ENCODE data around the gene LRRTM4. TPM values are rescaled to one million over a fixed set of nuclear protein-coding genes. Genes with fewer than 3 reads are reported as not detected.

The LRRTM4 gene
- total RNA-seq, 1 donor from 2014 or later, result not detected

- Histone ChIP-seq H3K36me3 (ENCODE audit: control insufficient read depth, insufficient read depth, low read length) (no peaks in the 10 kb centered on the region), H3K4me3 (ENCODE audit: low read depth, low read length) (no peak overlapping the region), H3K27me3 (ENCODE audit: control insufficient read depth, insufficient read depth, low read length) (no peaks in the 10 kb centered on the region)
- TF ChIP-seq CTCF (IDR thresholded peaks at IDR 0.05; ENCODE audit: insufficient read depth, low read length, poor library complexity, severe bottlenecking), result no peak
- DNase-seq (ENCODE audit: low read depth), result no peak
Observed at GRCh38 chr2:77207331-77207730, 314.8 kb downstream of the LRRTM4 start.

GRCh38 chr2:77201755-77202154 lies 320.4 kb downstream of the LRRTM4 start:
- TF ChIP-seq CTCF (IDR thresholded peaks at IDR 0.05; ENCODE audit: insufficient read depth, low read length, poor library complexity, severe bottlenecking), result no peak
- Histone ChIP-seq H3K4me3 (ENCODE audit: low read depth, low read length) (no peak overlapping the region), H3K36me3 (ENCODE audit: control insufficient read depth, insufficient read depth, low read length) (no peaks in the 10 kb centered on the region), H3K27me3 (ENCODE audit: control insufficient read depth, insufficient read depth, low read length) (no peaks in the 10 kb centered on the region)
- DNase-seq (ENCODE audit: low read depth), result no peak

GRCh38 chr2:77199411-77199810 lies 322.8 kb downstream of the LRRTM4 start:
- no peak for TF ChIP-seq CTCF (IDR thresholded peaks at IDR 0.05; ENCODE audit: insufficient read depth, low read length, poor library complexity, severe bottlenecking)
- Histone ChIP-seq H3K36me3 (ENCODE audit: control insufficient read depth, insufficient read depth, low read length) (no peaks in the 10 kb centered on the region), H3K4me3 (ENCODE audit: low read depth, low read length) (no peak overlapping the region), H3K27me3 (ENCODE audit: control insufficient read depth, insufficient read depth, low read length) (no peaks in the 10 kb centered on the region)
- no peak for DNase-seq (ENCODE audit: low read depth)

GRCh38 chr2:77193858-77194448 lies 328.2 kb downstream of the LRRTM4 start:
- TF ChIP-seq CTCF (IDR thresholded peaks at IDR 0.05; ENCODE audit: insufficient read depth, low read length, poor library complexity, severe bottlenecking), result no peak
- no peak for DNase-seq (ENCODE audit: low read depth)
- no peaks in the 10 kb centered on the region for H3K36me3 ChIP-seq (ENCODE audit: control insufficient read depth, insufficient read depth, low read length)
- H3K4me3 ChIP-seq (ENCODE audit: low read depth, low read length), result no peak overlapping the region
- H3K27me3 ChIP-seq (ENCODE audit: control insufficient read depth, insufficient read depth, low read length), result no peaks in the 10 kb centered on the region

GRCh38 chr2:77192811-77193289 lies 329.3 kb downstream of the LRRTM4 start:
- Histone ChIP-seq H3K36me3 (ENCODE audit: control insufficient read depth, insufficient read depth, low read length) (no peaks in the 10 kb centered on the region), H3K27me3 (ENCODE audit: control insufficient read depth, insufficient read depth, low read length) (no peaks in the 10 kb centered on the region), H3K4me3 (ENCODE audit: low read depth, low read length) (no peak overlapping the region)
- TF ChIP-seq CTCF (IDR thresholded peaks at IDR 0.05; ENCODE audit: insufficient read depth, low read length, poor library complexity, severe bottlenecking), result no peak
- DNase-seq (ENCODE audit: low read depth), result no peak

GRCh38 chr2:77191665-77192064 lies 330.5 kb downstream of the LRRTM4 start:
- no peak for DNase-seq (ENCODE audit: low read depth)
- TF ChIP-seq CTCF (IDR thresholded peaks at IDR 0.05; ENCODE audit: insufficient read depth, low read length, poor library complexity, severe bottlenecking), result no peak
- H3K27me3 ChIP-seq (ENCODE audit: control insufficient read depth, insufficient read depth, low read length), result no peaks in the 10 kb centered on the region
- H3K36me3 ChIP-seq (ENCODE audit: control insufficient read depth, insufficient read depth, low read length), result no peaks in the 10 kb centered on the region
- H3K4me3 ChIP-seq (ENCODE audit: low read depth, low read length), result no peak overlapping the region

All from kidney epithelial cell (primary cell).